HEK293 (cell line): Measurements from ENCODE around the gene EHD2.
"Not testable (repeated sequence)": the region's sequence is repeated elsewhere in the genome, so short reads cannot be mapped to it uniquely, and the experiment has no call there.

ENCODE experiments used
- CTCF ChIP-seq: fragments of 450-650 bp; formaldehyde crosslinking; IDR thresholded peaks from 2 replicates; pipeline ENCODE4 v1.5.1; 2016; ENCODE audit warnings: missing biosample characterization, missing genetic modification characterization
- PRDM4 ChIP-seq: fragments of 450-650 bp; formaldehyde crosslinking; IDR thresholded peaks from 2 replicates; pipeline ENCODE4 v1.5.1; 2017; ENCODE audit warnings: missing biosample characterization, missing genetic modification characterization
- ZNF114 ChIP-seq: fragments of 450-650 bp; formaldehyde crosslinking; IDR thresholded peaks from 2 replicates; pipeline ENCODE4 v1.5.0; 2017; ENCODE audit warnings: missing biosample characterization, missing genetic modification characterization
- ZNF239 ChIP-seq: fragments of 450-650 bp; formaldehyde crosslinking; IDR thresholded peaks from 2 replicates; pipeline ENCODE4 v1.5.1; 2016; ENCODE audit warnings: missing biosample characterization, missing genetic modification characterization
- ZNF391 ChIP-seq: fragments of 450-650 bp; formaldehyde crosslinking; IDR thresholded peaks from 2 replicates; pipeline ENCODE4 v1.5.1; 2016; ENCODE audit warnings: low read depth, missing biosample characterization, missing genetic modification characterization, borderline replicate concordance
- ZNF660 ChIP-seq: fragments of 450-650 bp; IDR thresholded peaks from 2 replicates; pipeline ENCODE4 v1.5.1; 2018; ENCODE audit warnings: missing biosample characterization, mild to moderate bottlenecking, missing genetic modification characterization
- ZNF670 ChIP-seq: fragments of 450-650 bp; formaldehyde crosslinking; IDR thresholded peaks from 2 replicates; pipeline ENCODE4 v1.5.1; 2016; ENCODE audit warnings: missing biosample characterization, missing genetic modification characterization, low read depth
- ZNF776 ChIP-seq: fragments of 450-650 bp; formaldehyde crosslinking; IDR thresholded peaks from 2 replicates; pipeline ENCODE4 v1.5.0; 2017; ENCODE audit warnings: missing biosample characterization, missing genetic modification characterization, borderline replicate concordance
- ZSCAN23 ChIP-seq: fragments of 450-650 bp; formaldehyde crosslinking; IDR thresholded peaks from 2 replicates; pipeline ENCODE4 v1.5.1; 2016; ENCODE audit warnings: missing biosample characterization, missing genetic modification characterization
- TF ChIP-seq, protein P1 (sequence below): fragments of 450-650 bp; formaldehyde crosslinking; IDR thresholded peaks from 2 replicates; pipeline ENCODE4 v1.5.1; 2016; ENCODE audit warnings: missing biosample characterization, missing genetic modification characterization, low read depth
- TF ChIP-seq, protein P2 (sequence below): fragments of 450-650 bp; formaldehyde crosslinking; IDR thresholded peaks from 2 replicates; pipeline ENCODE4 v1.5.1; 2017; ENCODE audit warnings: missing biosample characterization, missing genetic modification characterization

GRCh38 chr19:47789811-47790210 is 76.6 kb downstream of the EHD2 start:
- TF ChIP-seq CTCF; ZNF660; ZNF114 (tag by site-specific recombination); ZSCAN23 (tag by site-specific recombination); ZNF391 (tag by site-specific recombination); ZNF670; ZNF239 (tag by site-specific recombination); ZNF776 (tag by site-specific recombination); PRDM4 (tag by site-specific recombination): not testable (repeated sequence)
- TF ChIP-seq, protein P1, sequence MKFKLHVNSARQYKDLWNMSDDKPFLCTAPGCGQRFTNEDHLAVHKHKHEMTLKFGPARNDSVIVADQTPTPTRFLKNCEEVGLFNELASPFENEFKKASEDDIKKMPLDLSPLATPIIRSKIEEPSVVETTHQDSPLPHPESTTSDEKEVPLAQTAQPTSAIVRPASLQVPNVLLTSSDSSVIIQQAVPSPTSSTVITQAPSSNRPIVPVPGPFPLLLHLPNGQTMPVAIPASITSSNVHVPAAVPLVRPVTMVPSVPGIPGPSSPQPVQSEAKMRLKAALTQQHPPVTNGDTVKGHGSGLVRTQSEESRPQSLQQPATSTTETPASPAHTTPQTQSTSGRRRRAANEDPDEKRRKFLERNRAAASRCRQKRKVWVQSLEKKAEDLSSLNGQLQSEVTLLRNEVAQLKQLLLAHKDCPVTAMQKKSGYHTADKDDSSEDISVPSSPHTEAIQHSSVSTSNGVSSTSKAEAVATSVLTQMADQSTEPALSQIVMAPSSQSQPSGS (tag by site-specific recombination) = not testable (repeated sequence)
- TF ChIP-seq, protein P2, sequence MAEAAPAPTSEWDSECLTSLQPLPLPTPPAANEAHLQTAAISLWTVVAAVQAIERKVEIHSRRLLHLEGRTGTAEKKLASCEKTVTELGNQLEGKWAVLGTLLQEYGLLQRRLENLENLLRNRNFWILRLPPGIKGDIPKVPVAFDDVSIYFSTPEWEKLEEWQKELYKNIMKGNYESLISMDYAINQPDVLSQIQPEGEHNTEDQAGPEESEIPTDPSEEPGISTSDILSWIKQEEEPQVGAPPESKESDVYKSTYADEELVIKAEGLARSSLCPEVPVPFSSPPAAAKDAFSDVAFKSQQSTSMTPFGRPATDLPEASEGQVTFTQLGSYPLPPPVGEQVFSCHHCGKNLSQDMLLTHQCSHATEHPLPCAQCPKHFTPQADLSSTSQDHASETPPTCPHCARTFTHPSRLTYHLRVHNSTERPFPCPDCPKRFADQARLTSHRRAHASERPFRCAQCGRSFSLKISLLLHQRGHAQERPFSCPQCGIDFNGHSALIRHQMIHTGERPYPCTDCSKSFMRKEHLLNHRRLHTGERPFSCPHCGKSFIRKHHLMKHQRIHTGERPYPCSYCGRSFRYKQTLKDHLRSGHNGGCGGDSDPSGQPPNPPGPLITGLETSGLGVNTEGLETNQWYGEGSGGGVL (tag by site-specific recombination) = not testable (repeated sequence)
